Right kidney (tissue), 1 donor: Measurements from ENCODE around the gene ADGRL3.
"Not testable (repeated sequence)": the region's sequence is repeated elsewhere in the genome, so short reads cannot be mapped to it uniquely, and the experiment has no call there.

Source experiments
- DNase-seq: peaks from one replicate; pipeline ENCODE4 v3.0.0-alpha.2; 2016

Gene ADGRL3

DNA sequence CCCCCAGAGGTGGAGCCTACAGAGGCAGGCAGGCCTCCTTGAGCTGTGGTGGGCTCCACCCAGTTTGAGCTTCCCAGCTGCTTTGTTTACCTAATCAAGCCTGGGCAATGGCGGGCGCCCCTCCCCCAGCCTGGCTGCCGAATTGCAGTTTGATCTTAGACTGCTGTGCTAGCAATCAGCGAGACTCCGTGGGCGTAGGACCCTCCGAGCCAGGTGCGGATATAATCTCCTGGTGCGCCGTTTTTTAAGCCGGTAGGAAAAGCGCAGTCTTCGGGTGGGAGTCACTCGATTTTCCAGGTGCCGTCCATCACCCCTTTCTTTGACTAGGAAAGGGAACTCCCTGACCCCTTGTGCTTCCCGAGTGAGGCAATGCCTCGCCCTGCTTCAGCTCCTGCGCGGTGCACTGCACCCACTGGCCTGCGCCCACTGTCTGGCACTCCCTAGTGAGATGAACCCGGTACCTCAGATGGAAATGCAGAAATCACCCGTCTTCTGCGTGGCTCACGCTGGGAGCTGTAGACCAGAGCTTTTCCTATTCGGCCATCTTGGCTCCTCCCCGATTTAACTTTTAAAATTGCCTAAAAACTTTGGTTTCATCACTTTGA lies 446.7 kb downstream of the ADGRL3 start:
- DNase-seq, result not testable (repeated sequence)

DNA sequence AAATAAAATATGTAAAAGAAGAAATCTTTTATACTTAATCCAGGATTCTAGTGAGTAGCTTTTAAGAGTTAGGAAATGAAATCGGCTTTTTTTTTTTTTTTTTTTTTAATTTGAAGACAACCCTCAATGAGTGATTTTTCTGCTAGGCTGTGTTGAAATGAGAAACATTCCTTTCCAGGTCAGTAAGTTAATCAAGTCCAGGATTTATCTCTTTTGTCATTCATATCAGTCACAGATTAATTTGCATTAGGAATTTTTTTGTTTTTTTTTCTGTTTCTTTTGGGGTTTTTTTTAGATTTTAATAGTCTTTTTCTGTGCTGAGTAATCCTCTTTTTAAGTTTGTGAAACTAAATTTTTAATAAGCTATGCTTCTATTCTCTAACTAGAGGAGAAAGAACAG lies 448.1 kb downstream of the ADGRL3 start:
- no peak for DNase-seq

DNA sequence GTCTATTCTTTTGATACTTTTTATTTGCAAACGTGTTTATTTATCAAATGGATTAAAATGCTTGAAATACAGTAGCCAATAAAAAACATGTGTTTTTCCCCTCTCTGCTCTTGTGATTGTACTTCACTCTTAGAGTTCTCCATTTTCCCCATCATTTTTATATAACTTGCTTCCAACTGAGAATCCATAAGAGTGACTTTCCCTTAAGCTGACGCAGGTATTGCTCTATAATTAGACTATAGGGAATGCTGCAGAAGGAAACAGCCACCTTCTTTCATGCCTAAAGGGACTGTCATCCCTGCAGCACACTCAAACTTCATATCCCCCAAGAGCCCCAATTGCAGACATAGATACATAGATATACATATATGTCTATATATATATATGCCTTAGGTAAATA lies 456.9 kb downstream of the ADGRL3 start:
- no peak for DNase-seq

DNA sequence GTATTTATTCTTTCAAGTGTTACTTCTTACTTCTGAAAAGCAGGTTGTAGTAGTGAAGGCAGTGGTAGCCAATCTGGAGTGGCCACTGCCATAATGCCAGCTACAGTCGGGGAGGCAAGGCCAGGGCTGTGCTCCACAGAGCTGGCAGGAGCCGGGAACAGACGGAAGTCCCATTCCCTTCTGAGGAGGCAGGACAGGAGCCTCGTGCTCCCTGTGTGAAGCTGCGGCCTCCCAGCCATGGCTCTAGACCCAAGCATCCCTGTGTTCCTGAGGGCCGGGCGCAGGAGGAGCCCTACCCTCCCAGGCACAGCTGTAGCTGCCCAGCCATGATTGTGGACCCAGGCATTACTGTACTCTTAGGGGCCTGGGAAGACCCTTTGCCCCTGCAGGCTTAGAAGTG lies 461.8 kb downstream of the ADGRL3 start:
- DNase-seq, result no peak

DNA sequence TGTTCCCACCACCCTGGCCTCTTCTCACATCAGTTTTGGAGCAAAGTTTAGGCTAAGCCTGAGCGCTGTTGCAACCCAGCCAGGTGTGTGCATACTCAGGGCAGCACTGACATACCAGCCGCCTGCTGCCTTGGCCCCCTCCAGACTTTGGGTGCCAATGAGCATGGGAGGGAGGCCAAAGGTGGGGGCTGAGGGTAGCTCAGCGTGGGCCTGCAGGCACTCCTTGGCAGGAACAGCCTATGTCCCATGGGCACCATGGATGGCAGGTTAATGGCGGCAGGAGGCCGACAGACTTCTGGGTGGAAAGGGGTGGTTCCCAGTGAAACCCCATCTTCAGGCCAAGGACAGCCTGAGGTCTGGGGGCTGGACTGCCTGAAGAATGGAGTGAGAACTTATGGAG lies 462.2 kb downstream of the ADGRL3 start:
- DNase-seq, result no peak

DNA sequence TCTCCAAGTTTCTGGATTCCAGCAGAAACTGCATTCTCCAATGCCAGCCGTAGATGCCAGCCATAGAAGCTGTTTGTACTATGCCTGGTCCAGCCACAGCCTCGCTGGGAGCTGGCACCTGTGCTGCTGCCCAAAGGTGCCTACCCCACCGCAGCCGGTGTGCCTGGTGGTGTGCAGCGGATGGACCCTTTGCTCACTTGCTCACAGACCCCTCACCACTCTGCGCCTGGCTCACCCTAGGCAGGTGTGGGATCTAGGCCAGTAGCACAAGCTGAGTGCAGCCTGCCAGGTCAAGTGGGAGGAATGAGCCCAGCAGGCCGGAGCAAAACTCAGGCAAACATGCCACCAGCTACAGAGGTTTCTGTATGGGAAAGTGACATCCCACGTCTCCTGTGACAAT lies 463.2 kb downstream of the ADGRL3 start:
- DNase-seq, result no peak

DNA sequence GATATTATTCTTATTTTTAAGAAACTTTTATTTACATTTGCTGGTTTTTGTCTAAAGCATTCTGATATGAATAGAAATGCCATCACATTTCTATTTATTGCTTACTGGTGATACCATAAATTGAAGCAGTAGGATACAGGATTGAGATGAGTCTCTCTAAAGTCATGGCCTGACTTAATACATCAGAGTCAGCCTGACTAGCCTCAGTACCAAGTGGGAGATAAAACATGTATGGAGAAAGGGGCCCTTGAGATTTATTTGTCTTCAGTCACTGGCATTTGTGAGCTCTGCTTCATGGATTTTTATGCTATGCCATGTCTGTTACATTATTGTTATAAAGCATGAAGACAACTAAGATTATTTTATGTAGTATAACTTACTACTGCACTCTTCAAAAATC lies 465.5 kb downstream of the ADGRL3 start:
- DNase-seq, result no peak

DNA sequence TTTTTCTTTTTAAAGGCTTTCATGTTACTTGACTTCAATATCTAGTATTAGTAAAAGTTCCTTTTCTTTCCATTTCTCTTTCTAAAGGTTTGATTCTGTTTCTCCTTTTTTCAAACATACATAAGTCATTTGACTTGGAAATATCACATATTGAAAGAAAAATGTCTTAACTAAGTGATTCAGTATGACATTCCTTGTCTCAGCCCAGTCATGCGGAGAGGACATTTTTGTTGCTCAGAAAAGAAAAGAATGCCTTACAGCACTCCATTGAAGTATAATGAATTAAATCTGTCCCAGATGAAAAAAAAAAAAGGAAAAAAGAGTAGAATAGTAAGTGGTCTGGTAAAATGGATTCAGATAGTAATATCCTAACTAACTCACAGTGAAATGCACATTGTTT lies 466.1 kb downstream of the ADGRL3 start:
- no peak for DNase-seq

DNA sequence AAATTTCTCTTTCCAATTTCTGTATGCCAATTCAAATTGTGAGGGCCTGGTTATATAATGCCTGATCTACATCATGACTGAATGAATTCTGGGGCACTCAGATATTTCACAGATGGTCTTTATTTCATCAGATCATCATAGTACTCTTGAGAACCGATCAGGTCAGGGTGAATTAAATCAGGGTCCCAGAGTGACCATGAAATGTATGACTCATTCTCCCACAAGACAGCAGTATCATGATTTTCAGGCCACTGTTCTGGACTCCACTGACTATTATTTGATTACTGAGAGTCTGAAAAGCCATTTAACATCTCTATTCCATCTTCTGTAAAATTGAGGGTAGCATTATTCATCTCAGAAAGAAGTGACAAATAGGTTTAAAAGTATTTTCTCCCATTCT lies 471.5 kb downstream of the ADGRL3 start:
- DNase-seq, result no peak

DNA sequence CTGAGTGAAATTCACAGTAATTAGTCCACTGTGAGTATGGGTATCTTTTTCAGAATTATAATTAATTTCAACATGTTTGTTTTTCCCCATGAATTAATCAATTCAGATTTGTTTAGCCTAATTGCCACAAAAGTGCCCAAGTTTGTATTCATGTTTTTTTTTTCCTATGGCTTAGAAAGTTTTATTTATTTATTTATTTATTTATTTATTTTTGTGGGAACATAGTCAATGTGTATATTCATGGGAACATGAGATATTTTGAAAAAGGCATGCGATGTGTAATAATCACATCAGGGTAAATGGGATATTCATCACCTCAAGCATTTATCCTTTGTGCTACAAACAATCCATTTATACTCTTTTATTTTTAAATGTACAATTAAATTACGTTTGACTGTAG lies 475.3 kb downstream of the ADGRL3 start:
- no peak for DNase-seq

DNA sequence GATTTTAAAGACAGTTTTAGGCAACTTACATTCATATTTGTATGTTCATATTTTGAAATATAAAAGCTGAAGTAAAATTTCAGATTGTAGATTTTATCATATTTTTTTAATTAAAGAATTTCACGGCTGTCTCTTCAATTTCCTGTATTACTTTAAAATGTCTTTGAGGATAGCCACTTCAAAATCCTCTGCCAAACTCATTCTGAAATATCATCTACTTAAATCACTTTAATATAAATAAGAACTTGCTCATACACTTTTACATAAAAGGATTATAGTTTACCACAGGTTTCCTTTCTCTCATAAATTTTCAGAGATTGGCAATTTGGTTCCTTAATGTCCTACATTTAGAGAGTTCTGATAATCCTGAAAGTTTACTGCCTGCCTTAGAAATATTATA lies 478.2 kb downstream of the ADGRL3 start:
- no peak for DNase-seq

DNA sequence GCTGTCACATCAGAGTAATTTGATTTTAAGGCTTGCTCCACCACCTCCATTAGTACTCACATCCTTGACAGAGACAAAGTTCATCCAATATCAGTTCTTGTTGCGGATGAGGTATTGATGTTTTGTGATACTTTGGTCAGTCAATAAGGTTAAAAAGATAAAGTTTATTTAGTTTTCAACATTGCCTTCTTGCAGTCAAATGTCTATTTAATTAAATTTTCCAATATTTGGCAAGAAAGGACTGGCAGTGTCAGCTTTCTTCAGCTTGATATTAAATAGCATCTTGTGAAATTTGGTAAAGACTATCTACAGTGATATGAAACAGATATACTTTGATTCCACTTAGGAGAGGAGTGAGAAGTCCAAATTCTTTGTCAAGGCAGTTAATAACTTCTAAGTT lies 493.4 kb downstream of the ADGRL3 start:
- no peak for DNase-seq

DNA sequence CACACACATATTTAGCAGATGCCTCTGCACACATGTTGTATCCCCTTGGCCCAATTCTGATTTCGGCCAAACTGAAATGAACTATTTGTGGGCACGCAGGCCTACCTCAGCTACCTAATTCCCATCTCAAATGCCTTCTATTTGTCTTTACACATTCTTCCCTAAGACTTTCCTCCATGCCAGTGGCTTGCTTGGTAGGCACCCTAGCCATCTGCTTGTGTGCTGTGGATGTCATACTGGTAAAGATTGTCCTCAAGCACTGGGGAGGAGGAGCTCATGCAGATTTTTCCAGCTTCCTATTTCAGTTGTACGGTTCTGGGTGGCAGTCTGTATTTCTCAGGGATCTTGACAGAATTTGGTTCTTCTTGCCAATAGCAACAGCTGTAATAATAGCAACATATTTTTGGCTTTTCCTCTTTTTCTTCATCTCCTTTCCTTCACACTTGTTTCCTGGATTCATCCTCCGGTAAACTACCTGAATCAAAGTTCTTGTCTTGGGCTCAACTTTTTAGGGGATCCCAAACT lies 514.3 kb downstream of the ADGRL3 start:
- DNase-seq, result no peak

DNA sequence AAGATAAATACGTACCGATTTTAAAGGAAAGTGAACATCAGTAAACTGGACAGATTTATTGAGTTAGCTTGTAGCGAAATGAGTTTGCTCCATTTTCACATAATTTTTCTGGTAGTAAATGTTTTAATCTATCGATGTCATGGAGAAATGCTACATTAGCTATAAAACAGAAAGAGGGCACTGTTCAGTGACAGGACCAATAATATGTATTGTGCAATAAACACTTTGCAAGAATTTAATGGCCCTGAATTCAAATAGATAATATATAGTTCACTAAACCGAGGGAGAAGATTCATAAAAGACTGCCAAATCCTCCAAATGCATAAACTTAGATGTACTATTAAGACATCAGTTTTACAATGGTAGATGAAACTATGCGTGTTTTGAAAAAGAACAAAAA lies 516.3 kb downstream of the ADGRL3 start:
- no peak for DNase-seq

DNA sequence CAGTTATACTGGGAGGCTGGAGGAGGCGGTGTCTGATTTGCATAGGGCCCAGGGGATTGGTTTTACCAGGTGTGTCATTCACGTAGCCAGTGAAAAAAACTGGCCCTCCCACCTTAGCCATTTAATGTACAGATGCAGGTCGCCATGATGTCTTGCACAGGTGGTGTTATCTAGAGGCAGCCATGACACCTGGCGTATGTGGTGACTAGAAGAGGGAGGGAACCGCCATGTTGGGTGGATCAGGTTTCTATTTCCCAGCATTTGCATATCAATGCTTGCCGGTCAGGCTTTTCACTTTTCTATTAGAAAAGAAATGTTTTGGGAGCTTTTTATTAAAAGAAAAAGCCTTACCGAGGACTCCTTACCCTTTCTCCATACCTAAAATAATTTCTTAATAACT lies 523.4 kb downstream of the ADGRL3 start:
- no peak for DNase-seq

DNA sequence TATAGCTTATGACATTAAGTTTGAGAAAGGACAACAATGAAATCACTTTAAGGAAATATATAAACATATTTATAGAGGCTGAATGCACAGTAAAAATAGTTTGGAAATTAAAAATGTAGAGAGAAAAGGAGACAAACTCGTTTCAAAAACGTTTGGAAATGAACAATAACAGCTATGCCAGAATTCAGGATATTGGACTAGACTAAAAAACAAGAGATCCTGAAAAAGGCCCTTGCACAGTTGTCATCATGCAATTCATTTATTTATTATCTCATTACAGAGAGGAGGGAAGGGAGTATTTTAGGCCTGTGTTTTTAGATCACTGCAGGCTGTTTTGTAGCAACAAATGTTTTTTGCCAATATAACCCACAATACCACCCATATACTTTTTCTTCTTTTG lies 527.2 kb downstream of the ADGRL3 start:
- no peak for DNase-seq

DNA sequence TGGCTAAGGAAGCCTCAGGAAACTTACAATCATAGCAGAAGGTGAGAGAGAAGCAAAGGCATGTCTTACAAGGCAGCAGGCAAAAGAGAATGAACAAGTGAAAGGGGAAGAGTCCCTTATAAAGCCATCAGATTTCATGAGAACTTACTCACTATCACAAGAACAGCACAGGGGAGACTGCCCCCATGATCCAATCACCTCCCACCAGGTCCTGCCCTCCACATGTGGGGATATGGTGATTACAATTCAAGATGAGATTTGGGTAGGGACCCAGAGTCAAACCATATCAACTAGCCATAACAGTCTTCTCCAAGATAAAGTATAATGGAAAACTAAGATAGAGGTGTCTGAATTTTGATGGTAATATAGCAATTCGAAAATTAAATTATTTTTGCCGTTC lies 534.3 kb downstream of the ADGRL3 start:
- DNase-seq, result no peak

DNA sequence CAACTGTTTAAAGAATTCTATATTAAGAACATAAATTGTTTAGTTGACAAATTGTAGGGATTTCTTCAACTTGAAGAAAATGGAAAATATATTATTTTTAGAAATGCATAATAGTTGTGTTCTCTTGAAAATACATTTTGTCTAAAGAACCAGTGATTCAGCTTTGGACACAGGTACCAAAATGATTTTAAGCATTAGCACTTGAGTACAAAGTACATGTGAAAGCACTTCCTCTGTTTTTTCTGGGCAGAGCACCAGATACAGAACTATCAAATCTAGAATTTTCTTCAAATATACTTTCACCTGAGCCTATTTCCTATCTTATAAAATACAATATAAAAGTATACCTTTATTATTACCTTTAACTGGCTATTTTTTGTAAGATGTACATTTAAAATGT lies 539.8 kb downstream of the ADGRL3 start:
- no peak for DNase-seq

DNA sequence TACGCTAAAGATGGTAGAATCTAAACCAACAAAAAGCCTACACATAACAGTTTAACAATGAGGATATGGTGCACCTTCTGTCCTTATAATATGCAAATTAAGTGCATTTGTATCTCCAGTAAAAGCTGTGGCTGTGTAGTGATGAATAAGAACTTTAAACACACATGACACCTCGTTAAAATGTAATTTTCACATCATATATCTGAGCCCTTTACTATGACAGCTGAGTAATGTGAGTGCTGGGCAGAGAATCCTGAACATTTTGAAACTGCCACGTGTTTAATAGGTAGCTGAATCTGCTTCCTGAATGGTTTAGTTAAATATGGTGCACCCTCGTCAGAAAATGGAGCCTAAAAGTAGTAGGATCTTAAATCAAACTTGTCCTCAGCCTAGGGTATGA lies 540.8 kb downstream of the ADGRL3 start:
- no peak for DNase-seq

DNA sequence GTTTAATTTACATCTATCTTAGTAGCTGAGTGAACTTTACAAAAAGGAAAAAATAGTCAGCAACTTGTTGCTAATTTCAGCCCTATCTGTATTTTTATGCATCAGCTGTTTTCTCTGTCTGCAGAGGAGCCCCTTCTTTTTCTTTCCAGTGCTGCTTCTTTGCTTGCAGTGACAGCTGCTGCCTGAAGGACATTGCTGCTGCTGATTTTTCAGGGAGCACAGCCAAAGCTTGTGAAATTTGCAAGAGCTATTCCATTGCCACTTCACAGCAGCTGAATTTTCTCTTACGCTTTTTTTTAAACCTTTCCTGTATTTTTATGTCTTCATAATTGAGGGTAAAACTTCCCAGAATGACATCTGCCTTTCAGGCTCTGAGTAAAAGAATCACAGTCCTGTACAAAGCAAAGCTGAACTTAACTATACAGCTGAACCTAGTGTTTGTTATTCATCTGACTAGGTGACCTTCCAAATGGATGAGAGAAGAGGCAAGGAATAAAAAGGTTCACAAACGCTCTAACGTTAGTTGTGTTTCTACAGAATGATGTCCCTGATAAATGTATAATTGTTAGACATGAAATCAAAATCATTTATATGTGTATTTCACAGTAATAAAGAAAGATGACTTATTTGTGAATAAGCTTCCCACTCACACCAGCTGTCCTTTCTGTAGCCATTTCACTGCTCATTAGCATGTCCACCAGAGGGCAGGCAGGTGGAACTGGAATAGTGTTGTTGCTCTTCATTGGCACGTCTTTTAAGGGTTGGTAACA lies 541.4 kb downstream of the ADGRL3 start:
- DNase-seq, result peak; percentile 15

DNA sequence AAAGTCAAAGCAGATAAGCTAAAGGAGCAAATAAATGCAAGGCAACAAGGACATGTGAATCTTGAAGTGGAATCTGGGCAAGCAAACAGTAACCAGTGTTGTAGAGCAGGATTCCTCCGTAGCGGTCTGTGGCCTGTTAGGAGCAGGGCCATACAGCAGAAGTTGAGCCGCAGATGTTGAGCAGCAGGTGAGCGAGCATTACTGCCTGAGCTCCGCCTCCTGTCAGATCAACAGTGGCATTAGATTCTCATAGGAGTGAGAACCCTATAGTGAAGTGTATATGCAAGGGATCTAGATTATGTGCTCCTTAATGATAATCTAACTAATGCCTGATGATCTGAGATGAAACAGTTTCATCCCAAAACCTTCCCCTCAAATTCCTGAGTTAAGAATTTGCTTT lies 550.7 kb downstream of the ADGRL3 start:
- no peak for DNase-seq

DNA sequence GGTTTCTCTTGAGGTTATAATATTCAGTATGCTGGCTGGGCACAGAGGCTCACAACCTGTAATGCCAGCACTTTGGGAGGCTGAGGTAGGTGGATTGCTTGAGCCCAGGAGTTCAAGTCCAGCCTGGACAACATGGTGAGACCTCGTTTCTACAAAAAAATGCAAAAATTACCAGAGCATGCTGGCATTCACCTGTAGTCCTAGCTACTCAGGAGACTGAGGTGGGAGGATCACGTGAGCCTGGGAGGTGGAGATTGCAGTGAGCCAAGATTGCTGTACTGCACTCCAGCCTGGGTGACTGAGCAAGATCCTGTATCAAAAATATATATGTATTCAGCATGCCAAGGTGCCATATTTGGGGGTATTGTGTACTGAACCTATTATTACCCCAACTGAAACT lies 552.5 kb downstream of the ADGRL3 start:
- no peak for DNase-seq

DNA sequence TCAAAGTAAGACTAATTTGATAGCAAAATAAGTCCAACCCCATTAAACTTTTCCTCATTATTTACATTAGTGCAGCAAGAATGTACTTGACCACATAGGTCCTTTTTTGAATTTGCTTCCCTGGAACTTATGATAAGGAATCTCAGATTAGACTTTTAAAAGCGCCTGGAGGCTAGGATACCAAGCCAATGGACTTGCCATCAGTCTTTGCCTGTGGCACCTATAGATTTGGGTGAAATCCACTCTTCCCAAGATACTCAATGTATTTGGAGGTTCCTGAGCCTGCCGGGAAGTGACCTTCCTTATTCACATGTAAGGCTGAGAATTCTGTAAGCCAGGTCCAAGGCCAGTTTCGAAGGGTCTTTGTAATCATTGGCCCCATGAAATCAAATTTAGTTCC lies 553.6 kb downstream of the ADGRL3 start:
- DNase-seq, result no peak

DNA sequence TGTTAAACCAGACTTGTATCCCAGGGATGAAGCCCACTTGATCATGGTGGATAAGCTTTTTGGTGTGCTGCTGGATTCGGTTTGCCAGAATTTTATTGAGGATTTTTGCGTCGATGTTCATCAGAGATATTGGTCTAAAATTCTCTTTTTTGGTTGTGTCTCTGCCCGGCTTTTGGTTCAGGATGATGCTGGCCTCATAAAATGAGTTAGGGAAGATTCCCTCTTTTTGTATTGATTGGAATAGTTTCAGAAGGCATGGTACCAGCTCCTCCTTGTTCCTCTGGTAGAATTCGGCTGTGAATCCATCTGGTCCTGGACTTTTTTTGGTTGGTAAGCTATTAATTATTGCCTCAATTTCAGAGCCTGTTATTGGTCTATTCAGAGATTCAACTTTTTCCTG lies 556.8 kb downstream of the ADGRL3 start:
- not testable (repeated sequence) for DNase-seq
